ENCODE data around the gene SULT4A1.

SULT4A1 gene

DNA sequence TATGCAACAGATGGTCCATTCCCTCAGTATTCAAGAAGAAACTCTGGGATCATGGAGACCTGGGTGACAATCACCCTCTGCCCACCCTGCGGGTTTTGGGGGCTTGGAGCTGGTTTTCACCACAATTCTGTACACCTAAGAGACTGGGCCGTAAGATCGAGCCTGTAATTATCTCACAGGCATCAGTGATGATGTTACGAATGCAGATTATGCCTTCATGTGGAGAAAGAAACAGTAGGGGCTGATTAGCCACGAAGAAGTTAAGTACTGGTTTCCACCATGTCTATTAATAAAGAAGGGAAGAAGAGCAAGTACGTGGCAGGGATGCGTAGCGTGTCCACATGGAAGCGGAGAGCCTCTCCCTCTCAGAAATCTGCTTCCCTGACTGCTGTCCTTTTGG lies 44.9 kb downstream of the SULT4A1 start:
- Histone ChIP-seq H3K4me3 (replicated peaks; ENCODE audit: low read depth, low read length) (no peak overlapping the region), H3K27me3 (replicated peaks; ENCODE audit: control insufficient read depth, insufficient read depth, low read length) (no peaks in the 10 kb centered on the region), H3K36me3 (ENCODE audit: control insufficient read depth, insufficient read depth, low read length) (no peaks in the 10 kb centered on the region)
- no peak for DNase-seq (ENCODE audit: extremely low read depth, insufficient read length)
- TF ChIP-seq CTCF (IDR thresholded peaks at IDR 0.05; ENCODE audit: insufficient read depth, low read length, poor library complexity, severe bottlenecking), result no peak

DNA sequence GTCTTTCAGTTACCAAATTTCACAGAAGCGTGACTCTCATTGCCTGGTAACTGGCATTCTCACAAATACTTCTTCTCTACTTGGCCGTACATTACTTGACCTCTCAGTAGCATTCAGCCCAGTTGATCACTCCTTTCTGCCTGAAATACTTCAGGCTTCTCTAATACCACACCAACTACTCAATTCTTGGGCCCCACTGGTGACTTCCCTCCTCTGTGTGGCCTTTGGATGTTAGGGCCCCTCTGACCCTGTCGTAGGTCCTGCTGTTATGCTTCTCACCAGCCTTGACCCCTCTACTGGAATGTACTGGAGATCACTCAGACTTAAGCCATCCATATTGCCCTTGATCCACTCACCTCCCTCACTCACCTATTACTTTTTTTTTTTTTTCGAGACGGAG lies 48.0 kb downstream of the SULT4A1 start:
- no peaks in the 10 kb centered on the region for H3K27me3 ChIP-seq (replicated peaks; ENCODE audit: control insufficient read depth, insufficient read depth, low read length)
- TF ChIP-seq CTCF (IDR thresholded peaks at IDR 0.05; ENCODE audit: insufficient read depth, low read length, poor library complexity, severe bottlenecking), result no peak
- no peak for DNase-seq (ENCODE audit: extremely low read depth, insufficient read length)
- H3K4me3 ChIP-seq (replicated peaks; ENCODE audit: low read depth, low read length), result no peak overlapping the region
- H3K36me3 ChIP-seq (ENCODE audit: control insufficient read depth, insufficient read depth, low read length), result no peaks in the 10 kb centered on the region

DNA sequence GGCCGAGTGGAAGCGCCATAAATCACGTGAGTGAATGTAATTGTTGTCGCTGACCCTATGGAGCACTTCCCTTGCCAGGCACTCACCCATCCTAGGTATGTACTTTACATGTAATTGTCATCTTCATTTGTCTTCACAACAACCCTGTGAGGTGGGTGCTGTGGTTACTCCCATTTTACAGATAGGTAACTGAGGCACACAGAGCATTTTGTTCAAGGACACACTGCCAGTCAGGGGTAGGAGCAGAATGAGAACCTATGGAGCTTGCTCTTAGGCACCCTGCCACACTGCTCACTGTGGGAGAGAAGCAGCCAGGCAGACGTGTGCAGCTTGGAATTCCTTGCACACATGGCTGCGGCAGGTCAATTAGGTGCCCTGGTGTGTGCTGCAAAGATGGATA lies 49.4 kb downstream of the SULT4A1 start:
- no peak for DNase-seq (ENCODE audit: extremely low read depth, insufficient read length)
- peak overlapping the region; percentile 81 for H3K4me3 ChIP-seq (replicated peaks; ENCODE audit: low read depth, low read length)
- H3K36me3 ChIP-seq (ENCODE audit: control insufficient read depth, insufficient read depth, low read length), result no peaks in the 10 kb centered on the region
- no peak for TF ChIP-seq CTCF (IDR thresholded peaks at IDR 0.05; ENCODE audit: insufficient read depth, low read length, poor library complexity, severe bottlenecking)
- no peaks in the 10 kb centered on the region for H3K27me3 ChIP-seq (replicated peaks; ENCODE audit: control insufficient read depth, insufficient read depth, low read length)

GRCh38 chr22:43812149-43812842 lies 50.0 kb downstream of the SULT4A1 start, which contains the start of gene EFCAB6:
Gene EFCAB6 (minus strand): TSS chr22:43812305. CDS start chr22:43782318, 29,987 bp downstream.
- DNase-seq (ENCODE audit: extremely low read depth, insufficient read length), result peak; percentile 89
- Histone ChIP-seq H3K27me3 (replicated peaks; ENCODE audit: control insufficient read depth, insufficient read depth, low read length) (no peaks in the 10 kb centered on the region), H3K36me3 (ENCODE audit: control insufficient read depth, insufficient read depth, low read length) (no peaks in the 10 kb centered on the region), H3K4me3 (replicated peaks; ENCODE audit: low read depth, low read length) (peak within 1 kb of the TSS; percentile 81)
- TF ChIP-seq CTCF (IDR thresholded peaks at IDR 0.05; ENCODE audit: insufficient read depth, low read length, poor library complexity, severe bottlenecking), result no peak

DNA sequence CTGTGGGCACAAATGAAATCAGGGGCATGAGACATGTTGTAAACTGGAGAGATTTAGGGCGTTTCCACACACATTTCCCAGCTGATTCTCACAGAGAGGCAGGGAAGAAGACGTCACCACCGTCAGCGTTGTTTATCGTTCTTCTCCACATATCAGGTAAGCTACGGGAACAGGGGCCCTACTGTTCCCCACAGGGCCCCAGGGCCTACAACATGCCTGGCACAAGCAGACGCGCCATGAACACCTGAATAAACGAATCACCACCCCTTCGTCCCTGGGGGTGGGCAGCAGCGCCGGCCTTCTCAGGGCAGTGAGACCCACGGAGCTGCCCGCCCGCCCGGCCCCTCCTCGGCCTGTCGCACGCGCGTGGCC lies 50.5 kb downstream of the SULT4A1 start:
- no peak for TF ChIP-seq CTCF (IDR thresholded peaks at IDR 0.05; ENCODE audit: insufficient read depth, low read length, poor library complexity, severe bottlenecking)
- Histone ChIP-seq H3K36me3 (ENCODE audit: control insufficient read depth, insufficient read depth, low read length) (no peaks in the 10 kb centered on the region), H3K27me3 (replicated peaks; ENCODE audit: control insufficient read depth, insufficient read depth, low read length) (no peaks in the 10 kb centered on the region), H3K4me3 (replicated peaks; ENCODE audit: low read depth, low read length) (peak overlapping the region; percentile 81)
- no peak for DNase-seq (ENCODE audit: extremely low read depth, insufficient read length)
